Osteocyte (in vitro differentiated cells): ENCODE measurements around the gene CCDC71. TPM values are rescaled to one million over a fixed set of nuclear protein-coding genes. Genes with fewer than 3 reads are reported as not detected.

Experiments
- DNase-seq: peaks from one replicate; pipeline ENCODE4 v3.0.0; 2021; ENCODE audit warnings: mixed read lengths; ENCODE audit not compliant: unreplicated experiment; ENCODE audit errors: extremely low spot score
- H3K27ac Mint-ChIP-seq: one replicate; pipeline ENCODE4 v1.8.0; 2021; ENCODE audit warnings: mild to moderate bottlenecking, mixed read lengths; ENCODE audit not compliant: unreplicated experiment
- H3K27me3 Mint-ChIP-seq: one replicate; pipeline ENCODE4 v1.8.0; 2021; ENCODE audit warnings: mixed read lengths; ENCODE audit not compliant: unreplicated experiment
- H3K36me3 Mint-ChIP-seq: one replicate; pipeline ENCODE4 v1.8.0; 2021; ENCODE audit warnings: mixed read lengths; ENCODE audit not compliant: unreplicated experiment
- H3K4me1 Mint-ChIP-seq: one replicate; pipeline ENCODE4 v1.8.0; 2021; ENCODE audit warnings: mixed read lengths; ENCODE audit not compliant: unreplicated experiment
- H3K4me3 Mint-ChIP-seq: one replicate; pipeline ENCODE4 v1.8.0; 2021; ENCODE audit warnings: mild to moderate bottlenecking, moderate library complexity, mixed read lengths; ENCODE audit not compliant: unreplicated experiment
- H3K9me3 Mint-ChIP-seq: one replicate; pipeline ENCODE4 v1.8.0; 2021; ENCODE audit warnings: mixed read lengths; ENCODE audit not compliant: unreplicated experiment
- CTCF ChIP-seq: fragments of 200-600 bp; sonication (generic); IDR thresholded peaks from 2 replicates; pipeline ENCODE4 v1.5.0; 2021; ENCODE audit warnings: antibody characterized with exemption, mild to moderate bottlenecking, moderate library complexity
- total RNA-seq: library from RNA; stranded (reverse); gene quantifications from 2 replicates; pipeline ENCODE4 v1.2.1, GENCODE V29; 2021

Gene CCDC71
- total RNA-seq, 1 donor from 2014 or later = 24.9 TPM

GRCh38 chr3:49198611-49199230 lies 32.6 kb upstream of the CCDC71 start:
- TF ChIP-seq CTCF = no peak
- H3K9me3 Mint-ChIP-seq = no peaks in the 10 kb centered on the region
- no peak overlapping the region for H3K4me3 Mint-ChIP-seq
- DNase-seq = no peak
- H3K27me3 Mint-ChIP-seq = peaks cover 14% of the 10 kb centered on the region
- H3K4me1 Mint-ChIP-seq = no peaks in the 10 kb centered on the region
- no peak overlapping the region for H3K27ac Mint-ChIP-seq
- H3K36me3 Mint-ChIP-seq = no peaks in the 10 kb centered on the region

GRCh38 chr3:49198161-49198560 lies 32.0 kb upstream of the CCDC71 start:
- TF ChIP-seq CTCF = no peak
- Mint-ChIP-seq H3K36me3 (no peaks in the 10 kb centered on the region), H3K27ac (no peak overlapping the region), H3K27me3 (peaks cover 8% of the 10 kb centered on the region), H3K4me3 (no peak overlapping the region), H3K4me1 (no peaks in the 10 kb centered on the region), H3K9me3 (no peaks in the 10 kb centered on the region)
- no peak for DNase-seq

DNA sequence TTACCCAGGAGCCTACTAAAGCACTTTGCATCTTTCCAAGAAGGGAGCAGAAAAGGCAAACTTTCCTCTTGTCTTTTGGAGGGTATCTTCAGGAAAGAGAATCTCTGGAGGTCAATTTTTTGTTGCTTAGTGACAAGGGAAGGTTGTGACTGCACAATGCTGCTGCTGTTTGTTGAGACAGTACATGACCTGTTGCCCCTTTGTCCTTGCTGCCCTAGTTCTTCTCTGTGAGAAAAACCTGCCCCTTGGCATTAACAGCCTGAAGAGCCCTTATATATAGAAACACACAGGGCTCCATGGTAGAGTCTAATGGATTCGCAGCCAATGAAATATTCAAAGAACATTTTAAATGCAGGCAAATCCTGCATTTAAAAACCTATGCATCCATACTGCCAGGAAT lies 25.6 kb upstream of the CCDC71 start:
- no peaks in the 10 kb centered on the region for H3K9me3 Mint-ChIP-seq
- no peak for DNase-seq

DNA sequence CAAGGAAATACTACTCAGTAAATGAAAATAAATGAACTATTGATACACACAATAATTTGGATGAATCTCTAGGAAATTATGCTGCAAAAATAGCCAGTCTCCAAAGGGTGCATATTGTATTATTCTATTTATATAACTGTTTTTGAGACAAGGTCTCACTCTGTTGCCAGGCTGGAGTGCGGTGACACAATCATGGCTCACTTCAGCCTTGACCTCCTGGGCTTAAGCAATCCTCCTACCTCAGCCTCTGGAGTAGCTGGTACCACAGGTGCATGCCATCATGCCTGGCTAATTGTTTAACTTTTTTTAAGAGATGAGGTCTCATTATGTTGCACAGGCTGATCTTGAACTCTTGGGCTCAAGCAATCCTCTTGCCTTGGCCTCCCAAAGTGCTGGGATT lies 17.7 kb upstream of the CCDC71 start:
- no peaks in the 10 kb centered on the region for H3K9me3 Mint-ChIP-seq

More for the DNA sequence above, 25.6 kb upstream of the CCDC71 start:
- Mint-ChIP-seq H3K27ac (no peak overlapping the region), H3K4me3 (no peak overlapping the region), H3K27me3 (peaks cover 17% of the 10 kb centered on the region), H3K4me1 (no peaks in the 10 kb centered on the region), H3K36me3 (no peaks in the 10 kb centered on the region)
- TF ChIP-seq CTCF = no peak

DNA sequence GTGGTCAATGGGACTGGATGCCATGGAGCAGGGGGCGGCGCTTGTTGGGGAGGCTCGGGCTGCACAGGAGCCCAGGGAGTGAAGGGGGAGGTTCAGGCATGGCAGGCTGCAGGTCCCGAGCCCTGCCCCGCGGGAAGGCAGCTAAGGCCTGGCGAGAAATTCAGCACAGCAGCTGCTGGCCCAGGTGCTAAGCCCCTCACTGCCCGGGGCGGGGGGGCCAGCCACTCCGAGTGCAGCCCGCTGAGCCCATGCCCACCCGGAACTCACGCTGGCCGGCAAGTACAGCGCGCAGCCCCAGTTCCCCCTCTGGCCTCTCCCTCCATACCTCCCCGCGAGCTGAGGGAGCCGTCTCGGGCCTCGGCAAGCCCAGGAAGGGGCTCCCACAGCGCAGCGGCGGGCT lies 16.6 kb upstream of the CCDC71 start:
- Mint-ChIP-seq H3K9me3 (no peaks in the 10 kb centered on the region), H3K4me3 (no peak overlapping the region)
- no peak for DNase-seq

More for the DNA sequence above, 17.7 kb upstream of the CCDC71 start:
- Mint-ChIP-seq H3K27me3 (peaks cover 5% of the 10 kb centered on the region), H3K4me1 (no peaks in the 10 kb centered on the region), H3K4me3 (no peak overlapping the region), H3K27ac (no peak overlapping the region), H3K36me3 (no peaks in the 10 kb centered on the region)
- no peak for TF ChIP-seq CTCF
- no peak for DNase-seq

More for the DNA sequence above, 16.6 kb upstream of the CCDC71 start:
- peaks cover 5% of the 10 kb centered on the region for H3K27me3 Mint-ChIP-seq
- no peaks in the 10 kb centered on the region for H3K36me3 Mint-ChIP-seq
- TF ChIP-seq CTCF = no peak
- H3K4me1 Mint-ChIP-seq = no peaks in the 10 kb centered on the region
- H3K27ac Mint-ChIP-seq = no peak overlapping the region
